NCI-H1694 (cell line): ENCODE results near the gene DMXL1.

Experiments
- DNase-seq: peaks from one replicate; lab custom pipeline; 2025; lab: John Stamatoyannopoulos, UW

The DMXL1 gene

DNA sequence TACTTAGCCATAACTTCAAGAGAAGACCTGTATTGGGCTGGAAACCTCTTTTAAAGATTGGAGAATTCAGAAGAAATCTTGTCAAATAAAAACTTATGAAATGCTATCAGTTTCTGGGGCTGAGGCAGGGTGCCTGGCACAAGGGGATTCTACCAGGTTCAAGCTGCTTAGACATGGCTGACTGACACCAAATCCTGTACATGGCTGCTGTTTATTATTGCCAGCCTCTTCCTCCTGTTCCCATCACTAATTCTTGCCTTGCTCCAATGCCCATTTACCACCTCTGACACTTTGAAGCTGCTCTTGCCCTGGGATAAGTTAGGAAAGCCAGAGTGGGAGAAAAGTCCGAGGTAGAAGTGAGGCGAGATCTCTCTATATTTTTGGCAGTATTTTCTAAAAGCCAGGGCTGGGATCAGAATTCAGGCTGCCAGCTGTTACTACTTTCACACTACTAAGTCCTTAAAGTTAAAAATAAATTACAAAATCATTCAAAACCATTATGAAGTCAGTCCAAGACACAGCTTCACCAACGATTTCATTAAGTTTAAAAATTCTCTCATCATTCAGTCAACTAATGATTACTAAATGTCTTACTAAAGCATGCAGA lies 218.7 kb downstream of the DMXL1 start:
- DNase-seq = no peak

DNA sequence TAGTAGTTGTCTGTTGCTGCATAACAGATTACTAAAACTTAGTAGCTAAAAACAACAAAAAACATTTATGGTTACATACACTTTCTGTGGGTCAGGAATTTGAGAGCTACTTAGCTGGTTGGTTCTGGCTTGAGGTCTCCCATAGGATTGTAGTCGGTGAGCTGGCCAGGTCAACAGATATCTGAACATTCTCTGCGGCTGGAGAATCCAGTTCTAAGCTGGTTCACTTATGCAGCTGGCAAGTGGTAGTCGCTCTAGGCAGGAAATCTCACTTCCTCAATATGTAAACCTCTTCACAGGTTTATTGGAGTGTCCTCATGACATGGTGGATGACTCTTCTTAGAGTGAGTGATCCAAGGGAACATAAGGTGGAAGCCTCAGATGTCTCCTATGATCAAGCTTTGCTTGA lies 219.3 kb downstream of the DMXL1 start:
- DNase-seq = no peak

DNA sequence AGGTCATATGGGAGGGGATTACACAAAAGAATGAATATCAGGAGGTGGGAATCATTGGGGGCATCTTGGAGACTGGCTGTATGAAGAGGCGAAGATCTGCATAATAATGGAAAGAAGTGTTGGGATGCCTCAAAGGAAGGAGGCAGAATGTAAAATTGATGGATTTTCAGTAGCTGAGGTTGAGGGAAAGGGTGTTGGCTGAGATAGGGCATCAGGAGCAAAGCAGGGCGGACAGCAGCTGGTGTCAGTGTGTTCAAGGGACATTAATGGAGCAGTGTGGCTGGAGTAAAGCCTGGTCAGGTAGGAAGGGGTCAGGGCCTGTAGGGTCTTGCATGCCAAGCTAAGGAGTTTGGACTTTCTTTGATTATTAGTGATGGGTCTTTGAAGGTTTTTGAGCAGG lies 219.7 kb downstream of the DMXL1 start:
- DNase-seq = no peak

DNA sequence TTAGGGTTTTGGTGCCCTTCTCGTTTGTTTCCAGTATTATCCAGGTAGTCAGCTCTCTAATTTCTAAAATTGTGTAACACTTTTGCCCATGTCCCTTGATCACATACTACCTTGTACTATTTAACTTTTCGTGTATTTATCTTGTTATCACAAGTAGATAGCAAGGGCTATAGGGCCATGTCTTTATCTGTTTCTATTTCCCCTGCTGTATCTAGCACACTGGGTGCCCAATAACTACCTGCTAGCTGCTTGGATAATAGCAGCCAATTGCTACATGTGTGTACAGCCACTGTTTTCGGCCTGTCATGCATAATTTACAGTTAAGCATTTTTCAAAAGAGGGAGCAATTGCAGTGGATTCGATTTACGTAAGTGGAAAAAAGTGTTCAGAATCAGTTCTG lies 220.2 kb downstream of the DMXL1 start:
- DNase-seq = no peak

DNA sequence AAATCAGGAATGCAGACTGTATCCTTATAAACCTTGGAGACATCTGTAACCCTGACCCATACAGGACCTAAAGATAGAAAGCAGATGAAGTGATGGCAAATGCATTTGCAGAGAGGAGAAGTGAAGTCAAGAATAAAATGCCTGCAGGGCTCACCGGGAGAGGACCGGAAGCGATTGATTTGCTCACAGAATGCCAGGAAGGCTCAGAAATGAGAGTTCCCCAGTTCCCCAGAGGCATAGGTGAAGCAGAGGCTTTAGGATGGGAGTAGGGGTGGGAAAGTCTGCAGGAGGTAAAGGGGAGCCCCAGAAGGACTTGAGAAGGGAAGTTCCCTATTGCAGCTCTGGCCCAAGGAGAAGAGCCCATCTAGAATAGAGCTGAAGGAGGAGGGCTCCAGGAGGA lies 221.0 kb downstream of the DMXL1 start:
- no peak for DNase-seq

DNA sequence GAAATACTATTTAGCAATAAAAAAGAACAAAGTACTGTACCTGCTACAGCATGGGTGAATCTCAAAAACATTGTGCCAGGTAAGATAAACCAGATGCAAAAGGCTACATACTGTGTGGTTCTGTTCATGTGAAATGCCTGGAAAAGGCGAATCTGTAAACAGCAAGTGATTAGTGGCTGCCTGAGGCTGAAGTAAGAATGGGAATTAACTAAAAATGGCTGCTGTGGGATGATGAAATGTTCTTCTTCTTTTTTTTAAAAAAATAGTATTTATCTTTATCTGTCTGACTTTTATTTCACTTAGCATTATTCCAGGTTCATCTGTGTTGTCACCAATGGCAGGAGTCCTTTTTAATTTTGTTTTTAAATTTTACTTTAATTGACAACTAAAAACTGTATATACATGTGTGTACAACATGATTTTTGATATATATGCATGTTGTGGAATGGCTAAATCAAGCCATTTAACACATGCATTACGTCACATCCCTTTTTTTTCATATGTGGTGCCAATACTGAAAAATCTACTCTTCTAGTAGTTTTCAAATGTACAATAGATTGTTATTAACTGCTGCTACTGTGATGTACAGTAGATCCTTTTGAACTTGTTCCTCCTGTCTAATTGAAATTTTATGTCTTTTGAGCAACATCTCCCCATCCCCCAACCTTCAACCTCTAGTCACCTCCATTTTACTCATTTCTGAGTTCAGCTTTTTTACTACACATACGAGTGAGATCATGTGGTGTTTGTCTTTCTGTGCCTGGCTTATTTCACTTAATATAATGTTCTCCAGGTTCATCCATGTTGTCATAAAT lies 222.0 kb downstream of the DMXL1 start:
- DNase-seq = no peak

DNA sequence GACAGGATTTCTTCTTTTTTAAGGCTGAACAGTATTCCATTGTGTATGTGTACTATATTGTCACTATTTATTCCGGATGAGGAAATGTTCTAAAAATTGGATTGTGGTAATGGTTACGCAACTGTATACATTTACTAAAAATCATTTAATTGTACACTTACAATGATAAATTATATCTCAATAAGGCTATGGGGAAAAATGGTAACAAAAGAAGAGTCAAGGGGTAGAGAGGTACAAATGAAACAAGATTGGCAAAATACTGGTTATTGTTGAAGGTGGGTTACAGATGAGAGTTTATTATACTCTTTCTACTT lies 222.6 kb downstream of the DMXL1 start:
- DNase-seq = no peak
